PC-3 (cell line): ENCODE data around the gene TMEM37. TPM values are rescaled to one million over a fixed set of nuclear protein-coding genes. Genes with fewer than 3 reads are reported as not detected.

Experiments
- ATAC-seq: fragments of 200-7000 bp; cut with Tn5 transposase; 2 replicates; pipeline ENCODE4 v1.9.1; 2020; ENCODE audit warnings: mild to moderate bottlenecking, moderate library complexity
- BruUV-seq: library from RNA; stranded (reverse); fragments of 400-500 nt; replicated peaks from 2 replicates; lab custom pipeline; 2021; lab: Mats Ljungman, UMichigan
- CTCF ChIA-PET: fragments of 300-600 bp; sonication (Branson Sonifier 250); formaldehyde crosslinking; loops from one replicate; lab custom pipeline; 2022; ENCODE audit warnings: antibody characterized with exemption; lab: Charles Lee
- POLR2A ChIA-PET: fragments of 300-600 bp; sonication (Branson Sonifier 250); formaldehyde crosslinking; loops from one replicate; lab custom pipeline; 2022; ENCODE audit warnings: antibody characterized with exemption; ENCODE audit not compliant: unreplicated experiment; lab: Charles Lee
- DNase-seq: peaks from one replicate; pipeline ENCODE4 v3.0.0-alpha.2; 2015
- H2AFZ ChIP-seq: fragments of 300-600 bp; sonication (generic); 2 replicates; pipeline ENCODE4 v1.6.0; 2016; ENCODE audit warnings: antibody characterized with exemption, low read length
- H3F3A ChIP-seq: fragments of 300-600 bp; sonication (generic); one replicate; pipeline ENCODE4 v1.6.0; 2017; ENCODE audit warnings: antibody characterized with exemption, low read length, control low read depth, mild to moderate bottlenecking; ENCODE audit not compliant: unreplicated experiment
- H3K27ac ChIP-seq: fragments of 300-600 bp; sonication (generic); 2 replicates; pipeline ENCODE4 v1.5.1; 2016; ENCODE audit warnings: mild to moderate bottlenecking, low read length
- H3K27me3 ChIP-seq: fragments of 300-600 bp; sonication (generic); 2 replicates; pipeline ENCODE4 v1.6.1; 2016; ENCODE audit warnings: low read length, mixed read lengths
- H3K36me3 ChIP-seq: fragments of 300-600 bp; sonication (generic); 2 replicates; pipeline ENCODE4 v1.6.1; 2016; ENCODE audit warnings: low read depth, mixed run types, low read length, mixed read lengths
- H3K4me1 ChIP-seq: fragments of 300-600 bp; sonication (generic); 2 replicates; pipeline ENCODE4 v1.5.1; 2016; ENCODE audit warnings: low read length; ENCODE audit not compliant: insufficient read depth
- H3K4me2 ChIP-seq: fragments of 300-600 bp; sonication (generic); 2 replicates; pipeline ENCODE4 v1.6.0; 2016; ENCODE audit warnings: low read length
- H3K4me3 ChIP-seq: fragments of 300-600 bp; sonication (generic); 2 replicates; pipeline ENCODE4 v1.5.1; 2016; ENCODE audit warnings: mild to moderate bottlenecking, low read length, mixed read lengths
- H3K79me2 ChIP-seq: fragments of 300-600 bp; sonication (generic); 2 replicates; pipeline ENCODE4 v1.6.1; 2017; ENCODE audit warnings: low read length, mixed read lengths
- H3K9ac ChIP-seq: fragments of 300-600 bp; sonication (generic); 2 replicates; pipeline ENCODE4 v1.6.0; 2016; ENCODE audit warnings: mild to moderate bottlenecking, low read length
- H3K9me2 ChIP-seq: fragments of 300-600 bp; sonication (generic); replicated peaks from 2 replicates; pipeline ENCODE4 v1.6.1; 2016; ENCODE audit warnings: mixed run types, low read length, mixed read lengths
- H3K9me3 ChIP-seq: fragments of 300-600 bp; sonication (generic); 2 replicates; pipeline ENCODE4 v1.6.1; 2016; ENCODE audit warnings: low read length, mixed read lengths
- H4K20me1 ChIP-seq: fragments of 300-600 bp; sonication (generic); 2 replicates; pipeline ENCODE4 v1.6.1; 2016; ENCODE audit warnings: low read length, mixed read lengths
- CTCF ChIP-seq: fragments of 300-600 bp; sonication (generic); conservative IDR thresholded peaks from 2 replicates; pipeline ENCODE4 v1.5.1; 2017; ENCODE audit warnings: antibody characterized with exemption, low read depth, mild to moderate bottlenecking, low read length
- EZH2 ChIP-seq: fragments of 300-600 bp; sonication (generic); IDR thresholded peaks from one replicate; pipeline ENCODE4 v1.6.1; 2017; ENCODE audit warnings: antibody characterized with exemption, mild to moderate bottlenecking, low read length; ENCODE audit not compliant: unreplicated experiment
- EZH2phosphoT487 ChIP-seq: fragments of 300-600 bp; sonication (generic); IDR thresholded peaks from 2 replicates; pipeline ENCODE4 v1.6.1; 2018; ENCODE audit warnings: mild to moderate bottlenecking, antibody characterized with exemption, low read length, borderline replicate concordance
- intact Hi-C: fragments of 100-400 bp; cut with micrococcal nuclease; formaldehyde crosslinking; loops from 2 replicates; pipeline ENCODE4 v1.9.0; 2023
- total RNA-seq: library from RNA; depleted of rRNA; stranded (reverse); fragments of >200 nt; gene quantifications from 2 replicates; pipeline ENCODE4 v1.2.3, GENCODE V29; 2014

TMEM37 gene
- total RNA-seq, 1 experiment from 2014 or later, result 0.26 TPM

- TF ChIP-seq EZH2phosphoT487, result no peak
- TF ChIP-seq CTCF, result no peak
- TF ChIP-seq EZH2, result no peak
- H4K20me1 ChIP-seq, result no peaks in the 10 kb centered on the region
- H3K9me2 ChIP-seq, result no peaks in the 10 kb centered on the region
- H3K4me2 ChIP-seq, result no peak overlapping the region
- no peaks in the 10 kb centered on the region for H3F3A ChIP-seq
- no peaks in the 10 kb centered on the region for H3K36me3 ChIP-seq
- no TSS peak for BruUV-seq
- H2AFZ ChIP-seq, result no peak overlapping the region
- ATAC-seq (no peak), DNase-seq (no peak)
- ChIA-PET CTCF (no interaction called here), POLR2A (no interaction called here)
- no peaks in the 10 kb centered on the region for H3K9me3 ChIP-seq
- H3K9ac ChIP-seq, result no peak overlapping the region
- no peaks in the 10 kb centered on the region for H3K79me2 ChIP-seq
- no peaks in the 10 kb centered on the region for H3K4me1 ChIP-seq
- intact Hi-C loops, result no loop called here
- peaks cover 26% of the 10 kb centered on the region for H3K27me3 ChIP-seq
- H3K4me3 ChIP-seq, result no peak overlapping the region
- no peak overlapping the region for H3K27ac ChIP-seq
Measured at GRCh38 chr2:119424284-119425118, 7.2 kb upstream of the TMEM37 start.

DNA sequence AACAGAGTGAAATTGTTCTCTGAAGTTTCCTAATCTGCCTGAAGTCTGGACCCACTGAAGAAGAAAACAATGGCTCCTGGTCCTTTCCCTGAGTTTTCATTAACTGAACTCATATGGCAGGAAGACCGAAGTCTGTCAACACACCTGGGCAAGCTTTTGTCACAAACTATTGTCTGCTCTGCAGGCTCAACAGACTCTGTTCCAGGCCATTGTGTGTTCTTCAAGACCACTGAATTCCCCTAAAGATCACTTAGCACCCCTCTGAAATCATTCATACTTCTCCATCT, 6.6 kb upstream of the TMEM37 start:
- BruUV-seq, result no TSS peak
- H3K79me2 ChIP-seq, result no peaks in the 10 kb centered on the region
- no peak overlapping the region for H3K27ac ChIP-seq
- no peak overlapping the region for H3K9ac ChIP-seq
- ChIA-PET CTCF (no interaction called here), POLR2A (no interaction called here)
- ATAC-seq, result no peak
- no peak overlapping the region for H3K4me2 ChIP-seq
- intact Hi-C loops, result no loop called here
- H3K9me2 ChIP-seq, result no peaks in the 10 kb centered on the region
- no peak overlapping the region for H2AFZ ChIP-seq
- H3F3A ChIP-seq, result no peaks in the 10 kb centered on the region
- no peaks in the 10 kb centered on the region for H3K9me3 ChIP-seq
- H3K4me3 ChIP-seq, result no peak overlapping the region
- TF ChIP-seq EZH2phosphoT487 (no peak), CTCF (no peak), EZH2 (no peak)
- DNase-seq, result no peak
- peaks cover 26% of the 10 kb centered on the region for H3K27me3 ChIP-seq
- no peaks in the 10 kb centered on the region for H3K4me1 ChIP-seq
- no peaks in the 10 kb centered on the region for H3K36me3 ChIP-seq
- no peaks in the 10 kb centered on the region for H4K20me1 ChIP-seq

DNA sequence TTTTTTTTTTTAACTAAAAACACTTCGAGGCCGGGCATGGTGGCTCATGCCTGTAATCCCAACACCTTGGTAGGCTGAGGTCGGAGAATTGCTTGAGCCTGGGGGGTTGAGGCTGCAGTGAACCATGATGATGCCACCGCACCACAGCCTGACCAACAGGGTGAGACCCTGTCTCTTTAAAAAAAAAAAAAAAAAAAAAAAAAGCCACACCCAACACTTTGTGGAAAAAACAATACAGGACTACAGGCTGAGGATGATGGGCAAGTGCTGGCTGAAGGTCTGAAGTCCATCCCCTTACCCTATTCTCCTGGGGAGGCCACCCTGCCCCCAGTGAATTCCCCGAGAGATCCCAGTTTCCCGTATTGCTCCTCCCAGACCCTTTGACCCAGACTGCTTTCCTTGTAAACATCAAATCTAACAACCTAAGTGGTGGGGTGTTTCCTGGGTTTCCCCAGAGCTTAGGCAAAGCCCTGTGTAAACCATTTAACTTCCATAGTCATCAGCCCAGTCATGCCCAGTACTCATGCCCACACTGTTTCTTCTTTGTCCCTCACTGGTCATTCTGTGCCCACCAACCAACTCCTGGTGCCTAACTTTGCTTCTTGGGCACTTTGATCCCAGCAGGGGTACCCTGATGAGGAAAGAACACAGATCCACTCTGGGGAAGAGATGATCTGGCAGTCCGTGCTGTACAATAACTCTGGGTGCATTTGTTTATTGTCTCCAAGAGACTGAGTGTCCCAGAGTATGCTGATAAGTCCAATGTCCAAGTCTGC, 5.8 kb upstream of the TMEM37 start:
- no peak overlapping the region for H3K4me2 ChIP-seq
- H3K79me2 ChIP-seq, result no peaks in the 10 kb centered on the region
- no peaks in the 10 kb centered on the region for H3K36me3 ChIP-seq
- H2AFZ ChIP-seq, result no peak overlapping the region
- no peak for DNase-seq
- CTCF ChIA-PET, result no interaction called here
- BruUV-seq, result no TSS peak
- no peaks in the 10 kb centered on the region for H3K4me1 ChIP-seq
- TF ChIP-seq EZH2phosphoT487, result no peak
- TF ChIP-seq CTCF, result no peak
- TF ChIP-seq EZH2, result no peak
- H3K4me3 ChIP-seq, result no peak overlapping the region
- H4K20me1 ChIP-seq, result no peaks in the 10 kb centered on the region
- no peaks in the 10 kb centered on the region for H3K9me3 ChIP-seq
- ATAC-seq, result no peak
- POLR2A ChIA-PET, result no interaction called here
- intact Hi-C loops, result no loop called here
- H3F3A ChIP-seq, result no peaks in the 10 kb centered on the region
- peaks cover 26% of the 10 kb centered on the region for H3K27me3 ChIP-seq
- H3K9me2 ChIP-seq, result no peaks in the 10 kb centered on the region
- H3K9ac ChIP-seq, result no peak overlapping the region
- no peak overlapping the region for H3K27ac ChIP-seq
